Measurements from ENCODE around the gene TRIP10. TPM values are rescaled to one million over a fixed set of nuclear protein-coding genes. Genes with fewer than 3 reads are reported as not detected.
A peak's percentile ranks its signal among the peaks of the same experiment; 100 is the strongest.

The TRIP10 gene
- total and polyA plus RNA-seq, 2 of the 13 experiments (the other 11 are each of a cell fraction or from before 2014, with no cell fraction given), result 32.5 to 33.2 TPM

DNA sequence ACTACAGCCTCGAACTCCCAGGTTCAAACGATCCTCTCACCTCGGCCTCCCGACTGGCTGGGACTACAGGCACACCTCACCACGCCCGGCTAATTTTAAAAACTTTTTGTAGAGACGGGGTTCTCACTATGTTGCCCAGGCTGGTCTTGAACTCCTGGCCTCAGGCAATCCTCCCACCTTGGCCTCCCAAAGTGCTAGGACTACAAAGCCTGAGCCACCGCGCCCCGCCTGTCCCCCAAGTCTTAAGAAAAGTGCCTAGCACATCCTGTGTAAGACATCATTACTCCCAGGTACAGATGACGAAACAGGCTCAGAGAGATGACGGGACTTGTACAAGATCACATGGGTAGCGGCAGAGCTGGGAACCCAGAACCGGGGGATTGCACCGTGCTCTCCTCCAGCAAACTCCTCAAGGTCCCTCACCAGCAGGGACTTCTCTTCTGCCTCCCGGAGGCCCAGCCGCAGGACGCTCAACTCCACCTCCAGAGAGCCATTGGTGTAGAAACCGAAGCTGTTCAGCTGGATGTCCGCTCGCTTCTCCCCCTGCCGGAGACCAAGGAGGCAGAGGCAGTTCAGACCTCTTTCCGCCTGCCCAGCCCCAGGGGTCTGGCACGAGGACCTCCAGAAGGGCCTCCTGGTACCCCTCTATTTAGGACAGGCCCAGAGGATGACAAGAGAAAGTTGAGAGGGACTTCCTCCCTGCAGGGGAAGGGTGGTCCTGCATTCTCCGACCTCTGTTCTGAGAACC lies 3.1 kb upstream of the TRIP10 start (continued):
- TF ChIP-seq, protein P1, sequence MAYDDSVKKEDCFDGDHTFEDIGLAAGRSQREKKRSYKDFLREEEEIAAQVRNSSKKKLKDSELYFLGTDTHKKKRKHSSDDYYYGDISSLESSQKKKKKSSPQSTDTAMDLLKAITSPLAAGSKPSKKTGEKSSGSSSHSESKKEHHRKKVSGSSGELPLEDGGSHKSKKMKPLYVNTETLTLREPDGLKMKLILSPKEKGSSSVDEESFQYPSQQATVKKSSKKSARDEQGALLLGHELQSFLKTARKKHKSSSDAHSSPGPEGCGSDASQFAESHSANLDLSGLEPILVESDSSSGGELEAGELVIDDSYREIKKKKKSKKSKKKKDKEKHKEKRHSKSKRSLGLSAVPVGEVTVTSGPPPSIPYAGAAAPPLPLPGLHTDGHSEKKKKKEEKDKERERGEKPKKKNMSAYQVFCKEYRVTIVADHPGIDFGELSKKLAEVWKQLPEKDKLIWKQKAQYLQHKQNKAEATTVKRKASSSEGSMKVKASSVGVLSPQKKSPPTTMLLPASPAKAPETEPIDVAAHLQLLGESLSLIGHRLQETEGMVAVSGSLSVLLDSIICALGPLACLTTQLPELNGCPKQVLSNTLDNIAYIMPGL (CRISPR knock-in tag; IDR thresholded peaks at IDR 0.05; ENCODE audit: borderline replicate concordance in 1 of 2, low read depth in 1 of 2), result peak; percentile 60 to 85; a peak in 3 of 4 replicates
- TF ChIP-seq, protein P2, sequence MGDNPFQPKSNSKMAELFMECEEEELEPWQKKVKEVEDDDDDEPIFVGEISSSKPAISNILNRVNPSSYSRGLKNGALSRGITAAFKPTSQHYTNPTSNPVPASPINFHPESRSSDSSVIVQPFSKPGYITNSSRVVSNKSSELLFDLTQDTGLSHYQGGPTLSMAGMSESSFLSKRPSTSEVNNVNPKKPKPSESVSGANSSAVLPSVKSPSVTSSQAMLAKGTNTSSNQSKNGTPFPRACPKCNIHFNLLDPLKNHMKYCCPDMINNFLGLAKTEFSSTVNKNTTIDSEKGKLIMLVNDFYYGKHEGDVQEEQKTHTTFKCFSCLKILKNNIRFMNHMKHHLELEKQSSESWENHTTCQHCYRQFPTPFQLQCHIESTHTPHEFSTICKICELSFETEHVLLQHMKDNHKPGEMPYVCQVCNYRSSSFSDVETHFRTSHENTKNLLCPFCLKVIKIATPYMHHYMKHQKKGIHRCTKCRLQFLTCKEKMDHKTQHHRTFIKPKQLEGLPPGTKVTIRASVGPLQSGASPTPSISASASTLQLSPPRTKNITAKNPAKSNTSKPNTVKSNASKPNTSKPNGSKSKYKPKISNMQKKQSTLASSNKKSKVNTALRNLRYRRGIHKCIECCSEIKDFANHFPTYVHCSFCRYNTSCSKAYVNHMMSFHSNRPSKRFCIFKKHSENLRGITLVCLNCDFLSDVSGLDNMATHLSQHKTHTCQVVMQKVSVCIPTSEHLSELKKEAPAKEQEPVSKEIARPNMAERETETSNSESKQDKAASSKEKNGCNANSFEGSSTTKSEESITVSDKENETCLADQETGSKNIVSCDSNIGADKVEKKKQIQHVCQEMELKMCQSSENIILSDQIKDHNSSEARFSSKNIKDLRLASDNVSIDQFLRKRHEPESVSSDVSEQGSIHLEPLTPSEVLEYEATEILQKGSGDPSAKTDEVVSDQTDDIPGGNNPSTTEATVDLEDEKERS (CRISPR knock-in tag; IDR thresholded peaks at IDR 0.05), result 0 out of 2 replicates have a peak, but pooled peaks have one; percentile 26
- TF ChIP-seq ETV5 (CRISPR knock-in tag; IDR thresholded peaks at IDR 0.05; ENCODE audit: borderline replicate concordance) (peak; percentile 57; the same call in 1 of the 2 replicates), ZKSCAN5 (CRISPR knock-in tag; IDR thresholded peaks at IDR 0.05) (peak; percentile 74), ZFY (CRISPR knock-in tag; IDR thresholded peaks at IDR 0.05) (peak; percentile 25; the same call in 1 of the 2 replicates), MXI1 (IDR thresholded peaks at IDR 0.05; ENCODE audit: borderline replicate concordance, low read depth, low read length) (peak; percentile 67; the same call in 1 of the 3 replicates), ZNF598 (CRISPR knock-in tag; IDR thresholded peaks at IDR 0.05; ENCODE audit: borderline replicate concordance) (no peak), NCOA2 (CRISPR knock-in tag; IDR thresholded peaks at IDR 0.05) (peak; percentile 39; the same call in 1 of the 2 replicates), CREM (IDR thresholded peaks at IDR 0.05) (peak; percentile 18; the same call in 1 of the 2 replicates), CREM (CRISPR knock-in tag; IDR thresholded peaks at IDR 0.05) (no peak), MTF1 (CRISPR knock-in tag; IDR thresholded peaks at IDR 0.05) (no peak), SOX13 (IDR thresholded peaks at IDR 0.05) (no peak), SOX13 (CRISPR knock-in tag; conservative IDR thresholded peaks at IDR 0.05 in 1 of 2, IDR thresholded peaks at IDR 0.05 in 1 of 2) (peak in 1 of 2 experiments; percentile 13; a peak in 1 of 4 replicates), MED1 (CRISPR knock-in tag; IDR thresholded peaks at IDR 0.05) (peak; percentile 73), TAF1 (CRISPR knock-in tag; IDR thresholded peaks at IDR 0.05) (peak; percentile 46), TEAD3 (CRISPR knock-in tag; optimal IDR thresholded peaks at IDR 0.05; ENCODE audit: borderline replicate concordance) (peak; percentile 8), ZNF230 (CRISPR knock-in tag; IDR thresholded peaks at IDR 0.05) (0 out of 2 replicates have a peak, but pooled peaks have one; percentile 23), ATRX (CRISPR knock-in tag; IDR thresholded peaks at IDR 0.05; ENCODE audit: borderline replicate concordance) (no peak), KDM4B (CRISPR knock-in tag; IDR thresholded peaks at IDR 0.05) (0 out of 2 replicates have a peak, but pooled peaks have one; percentile 63), SMC3 (IDR thresholded peaks at IDR 0.05; ENCODE audit: low read length) (peak; percentile 50)
- TF ChIP-seq, protein P3, sequence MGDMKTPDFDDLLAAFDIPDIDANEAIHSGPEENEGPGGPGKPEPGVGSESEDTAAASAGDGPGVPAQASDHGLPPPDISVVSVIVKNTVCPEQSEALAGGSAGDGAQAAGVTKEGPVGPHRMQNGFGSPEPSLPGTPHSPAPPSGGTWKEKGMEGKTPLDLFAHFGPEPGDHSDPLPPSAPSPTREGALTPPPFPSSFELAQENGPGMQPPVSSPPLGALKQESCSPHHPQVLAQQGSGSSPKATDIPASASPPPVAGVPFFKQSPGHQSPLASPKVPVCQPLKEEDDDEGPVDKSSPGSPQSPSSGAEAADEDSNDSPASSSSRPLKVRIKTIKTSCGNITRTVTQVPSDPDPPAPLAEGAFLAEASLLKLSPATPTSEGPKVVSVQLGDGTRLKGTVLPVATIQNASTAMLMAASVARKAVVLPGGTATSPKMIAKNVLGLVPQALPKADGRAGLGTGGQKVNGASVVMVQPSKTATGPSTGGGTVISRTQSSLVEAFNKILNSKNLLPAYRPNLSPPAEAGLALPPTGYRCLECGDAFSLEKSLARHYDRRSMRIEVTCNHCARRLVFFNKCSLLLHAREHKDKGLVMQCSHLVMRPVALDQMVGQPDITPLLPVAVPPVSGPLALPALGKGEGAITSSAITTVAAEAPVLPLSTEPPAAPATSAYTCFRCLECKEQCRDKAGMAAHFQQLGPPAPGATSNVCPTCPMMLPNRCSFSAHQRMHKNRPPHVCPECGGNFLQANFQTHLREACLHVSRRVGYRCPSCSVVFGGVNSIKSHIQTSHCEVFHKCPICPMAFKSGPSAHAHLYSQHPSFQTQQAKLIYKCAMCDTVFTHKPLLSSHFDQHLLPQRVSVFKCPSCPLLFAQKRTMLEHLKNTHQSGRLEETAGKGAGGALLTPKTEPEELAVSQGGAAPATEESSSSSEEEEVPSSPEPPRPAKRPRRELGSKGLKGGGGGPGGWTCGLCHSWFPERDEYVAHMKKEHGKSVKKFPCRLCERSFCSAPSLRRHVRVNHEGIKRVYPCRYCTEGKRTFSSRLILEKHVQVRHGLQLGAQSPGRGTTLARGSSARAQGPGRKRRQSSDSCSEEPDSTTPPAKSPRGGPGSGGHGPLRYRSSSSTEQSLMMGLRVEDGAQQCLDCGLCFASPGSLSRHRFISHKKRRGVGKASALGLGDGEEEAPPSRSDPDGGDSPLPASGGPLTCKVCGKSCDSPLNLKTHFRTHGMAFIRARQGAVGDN (CRISPR knock-in tag; IDR thresholded peaks at IDR 0.05), result peak; percentile 71

All from HepG2 (cell line).